Panc1 (cell line): Measurements from ENCODE around the gene MTHFD2. TPM values are rescaled to one million over a fixed set of nuclear protein-coding genes. Genes with fewer than 3 reads are reported as not detected.
"Not testable (repeated sequence)": the region's sequence is repeated elsewhere in the genome, so short reads cannot be mapped to it uniquely, and the experiment has no call there.

Experiments used
- ATAC-seq: fragments of 200-7000 bp; cut with Tn5 transposase; 2 replicates; pipeline ENCODE4 v1.9.1; 2020; ENCODE audit warnings: mild to moderate bottlenecking, moderate library complexity
- BruUV-seq: library from RNA; stranded (reverse); fragments of 400-500 nt; replicated peaks from 2 replicates; lab custom pipeline; 2021; lab: Mats Ljungman, UMichigan
- CTCF ChIA-PET: fragments of 300-600 bp; sonication (Branson Sonifier 250); formaldehyde crosslinking; loops from one replicate; lab custom pipeline; 2022; ENCODE audit warnings: antibody characterized with exemption; lab: Charles Lee
- POLR2A ChIA-PET: fragments of 300-600 bp; sonication (Branson Sonifier 250); formaldehyde crosslinking; loops from one replicate; lab custom pipeline; 2022; ENCODE audit warnings: antibody characterized with exemption; lab: Charles Lee
- DNase-seq: peaks from one replicate; pipeline ENCODE4 v3.0.0-alpha.2; 2010; ENCODE audit warnings: low read depth, low spot score
- H3K27ac ChIP-seq: 2 replicates; pipeline ENCODE4 v1.5.1; 2011; ENCODE audit warnings: mild to moderate bottlenecking, low read length, inconsistent platforms
- H3K27me3 ChIP-seq: fragments of 200-500 bp; sonication (Bioruptor generic); 2 replicates; pipeline ENCODE4 v1.6.0; 2014; ENCODE audit warnings: low read length, inconsistent platforms; ENCODE audit not compliant: control insufficient read depth, insufficient read depth
- H3K36me3 ChIP-seq: fragments of 200-500 bp; sonication (Bioruptor generic); 2 replicates; pipeline ENCODE4 v1.5.1; 2014; ENCODE audit warnings: inconsistent platforms, mild to moderate bottlenecking, low read length, moderate library complexity; ENCODE audit not compliant: control insufficient read depth, insufficient read depth
- H3K4me1 ChIP-seq: 2 replicates; pipeline ENCODE4 v1.5.1; 2011; ENCODE audit warnings: inconsistent platforms, mild to moderate bottlenecking, low read length, moderate library complexity; ENCODE audit not compliant: control insufficient read depth, insufficient read depth
- H3K4me3 ChIP-seq, 2 experiments: 2 replicates each; pipeline ENCODE4 v1.5.1; 2011 to 2012; ENCODE audit warnings: low read depth in 2 of 2, low read length in 2 of 2, mild to moderate bottlenecking in 2 of 2, inconsistent platforms in 1 of 2, moderate library complexity in 1 of 2
- H3K9me3 ChIP-seq: fragments of 200-500 bp; sonication (Bioruptor generic); 2 replicates; pipeline ENCODE4 v1.5.1; 2014; ENCODE audit warnings: low read depth, mild to moderate bottlenecking, inconsistent platforms, low read length, moderate library complexity; ENCODE audit not compliant: control insufficient read depth, insufficient read depth
- CTCF ChIP-seq: fragments of 450-650 bp; IDR thresholded peaks from 2 replicates; pipeline ENCODE4 v1.5.1; 2017; ENCODE audit warnings: mild to moderate bottlenecking
- POLR2AphosphoS5 ChIP-seq: IDR thresholded peaks from 2 replicates; pipeline ENCODE4 v1.6.1; 2012; ENCODE audit warnings: mild to moderate bottlenecking, low read depth, low read length, moderate library complexity
- REST ChIP-seq, 2 experiments: IDR thresholded peaks; 2 replicates each; pipeline ENCODE4 v1.6.1; 2011 to 2012; ENCODE audit warnings: low read depth in 2 of 2, control low read depth in 1 of 2, low read length in 1 of 2, mild to moderate bottlenecking in 1 of 2, moderate library complexity in 1 of 2; ENCODE audit not compliant: insufficient read depth in 1 of 2
- SIN3A ChIP-seq: IDR thresholded peaks from 2 replicates; pipeline ENCODE4 v1.6.1; 2012; ENCODE audit warnings: low read depth, mild to moderate bottlenecking, low read length, moderate library complexity, borderline replicate concordance; ENCODE audit not compliant: insufficient read depth
- TCF7L2 ChIP-seq: IDR thresholded peaks from 2 replicates; pipeline ENCODE4 v1.6.1; 2011; ENCODE audit warnings: mild to moderate bottlenecking, low read depth, low read length, inconsistent platforms
- in situ Hi-C: cut with HindIII; loops from 2 replicates; pipeline ENCODE4 v1.10.0; 2016; ENCODE audit warnings: low sequenced_read_pairs, low pct_unique_long_range_greater_than_20kb
- intact Hi-C: fragments of 100-400 bp; cut with micrococcal nuclease; formaldehyde crosslinking; loops from one replicate; pipeline ENCODE4 v1.10.0; 2022; ENCODE audit not compliant: unreplicated experiment
- total RNA-seq: library from RNA; stranded (reverse); gene quantifications from one replicate; pipeline ENCODE4 v1.2.1, GENCODE V29; 2021; ENCODE audit not compliant: unreplicated experiment

The MTHFD2 gene
- total RNA-seq, 1 experiment from 2014 or later, result 215 TPM

- Histone ChIP-seq H3K4me1 (peaks cover 9% of the 10 kb centered on the region; the same call in 1 of the 2 replicates), H3K36me3 (no peaks in the 10 kb centered on the region), H3K27me3 (no peaks in the 10 kb centered on the region), H3K4me3 (no peak overlapping the region), H3K27ac (no peak overlapping the region), H3K9me3 (no peaks in the 10 kb centered on the region)
- ATAC-seq, result no peak
- no peak for DNase-seq
- intact Hi-C loops (no loop called here), in situ Hi-C loops (no loop called here)
- no peak for TF ChIP-seq SIN3A
- no peak for TF ChIP-seq POLR2AphosphoS5
- no peak for TF ChIP-seq REST (IDR thresholded peaks at IDR 0.05; ENCODE audit: insufficient read depth in 1 of 2, low read depth in 2 of 2, low read length in 1 of 2)
- no peak for TF ChIP-seq TCF7L2
- no peak for TF ChIP-seq CTCF
- CTCF ChIA-PET, result no interaction called here
- POLR2A ChIA-PET, result no interaction called here
- BruUV-seq, result no TSS peak
Observed at GRCh38 chr2:74227646-74228045, 29.2 kb downstream of the MTHFD2 start.

- H3K36me3 ChIP-seq, result no peaks in the 10 kb centered on the region
- POLR2A ChIA-PET, result interaction anchor here (0.6 kb wide), 1 partner anchor 273 kb away, joined by 3 read pairs; no protein-coding TSS in a partner anchor
- H3K4me3 ChIP-seq, result no peak overlapping the region
- BruUV-seq, result no TSS peak
- TF ChIP-seq POLR2AphosphoS5 (no peak), CTCF (no peak), TCF7L2 (no peak), REST (IDR thresholded peaks at IDR 0.05; ENCODE audit: insufficient read depth in 1 of 2, low read depth in 2 of 2, low read length in 1 of 2) (no peak), SIN3A (no peak)
- in situ Hi-C loops, result no loop called here
- no peaks in the 10 kb centered on the region for H3K9me3 ChIP-seq
- CTCF ChIA-PET, result interaction anchor here (0.6 kb wide), 1 partner anchor 19 kb away, joined by 5 read pairs; no protein-coding TSS in a partner anchor
- ATAC-seq, result no peak
- H3K4me1 ChIP-seq, result peaks cover 9% of the 10 kb centered on the region; the same call in 1 of the 2 replicates
- no peak for DNase-seq
- no peak overlapping the region for H3K27ac ChIP-seq
- no peaks in the 10 kb centered on the region for H3K27me3 ChIP-seq
- intact Hi-C loops, result no loop called here
Observed at GRCh38 chr2:74228772-74229171, 30.4 kb downstream of the MTHFD2 start.

GRCh38 chr2:74229865-74230264, 31.4 kb downstream of the MTHFD2 start:
- CTCF ChIA-PET, BruUV-seq, H3K36me3 ChIP-seq, H3K4me1 ChIP-seq, H3K4me3 ChIP-seq, ATAC-seq, H3K27ac ChIP-seq, H3K27me3 ChIP-seq, H3K9me3 ChIP-seq, DNase-seq, intact Hi-C loops, in situ Hi-C loops: not testable (repeated sequence)
- POLR2A ChIA-PET, result interaction anchor here (0.6 kb wide), 1 partner anchor 83 kb away, joined by 15 read pairs; no protein-coding TSS in a partner anchor
